ENCODE data around the gene GIMD1.
"Not testable (repeated sequence)": the region's sequence is repeated elsewhere in the genome, so short reads cannot be mapped to it uniquely, and the experiment has no call there.

Gene GIMD1

DNA sequence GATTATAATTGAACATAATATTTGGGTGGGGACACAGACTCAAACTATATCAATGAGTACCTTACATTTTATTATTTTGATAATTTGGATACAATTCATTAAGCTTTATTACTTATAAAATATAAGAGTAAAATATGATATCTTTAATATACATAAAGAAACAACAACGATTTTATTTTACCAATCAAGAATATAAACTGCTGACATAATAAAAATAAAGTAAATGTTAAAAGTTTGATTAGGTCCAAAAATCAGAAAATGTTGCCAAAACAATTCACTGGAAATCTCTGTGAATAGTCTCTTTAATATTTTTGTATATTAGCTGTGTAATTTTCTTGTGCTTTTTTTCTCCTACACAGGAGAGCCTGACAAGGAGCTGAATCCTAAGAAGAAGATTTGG lies 21.4 kb downstream of the GIMD1 start:
- DNase-seq: no peak

DNA sequence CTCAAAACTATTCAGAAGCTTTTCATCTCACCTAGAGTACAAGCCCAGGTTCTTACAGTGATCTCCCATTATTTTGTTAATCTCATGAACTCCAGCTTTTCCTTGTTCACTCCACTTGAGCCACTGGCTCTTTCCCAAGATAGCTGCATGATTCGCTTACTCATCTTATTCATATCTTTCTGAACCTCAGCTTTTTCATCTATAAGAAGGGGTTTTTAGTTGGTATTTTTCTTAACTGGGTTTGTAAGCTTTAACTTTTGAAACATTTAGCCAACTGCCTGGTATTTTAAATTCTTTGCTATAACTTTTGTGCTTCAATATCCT lies 24.0 kb downstream of the GIMD1 start:
- DNase-seq: no peak

DNA sequence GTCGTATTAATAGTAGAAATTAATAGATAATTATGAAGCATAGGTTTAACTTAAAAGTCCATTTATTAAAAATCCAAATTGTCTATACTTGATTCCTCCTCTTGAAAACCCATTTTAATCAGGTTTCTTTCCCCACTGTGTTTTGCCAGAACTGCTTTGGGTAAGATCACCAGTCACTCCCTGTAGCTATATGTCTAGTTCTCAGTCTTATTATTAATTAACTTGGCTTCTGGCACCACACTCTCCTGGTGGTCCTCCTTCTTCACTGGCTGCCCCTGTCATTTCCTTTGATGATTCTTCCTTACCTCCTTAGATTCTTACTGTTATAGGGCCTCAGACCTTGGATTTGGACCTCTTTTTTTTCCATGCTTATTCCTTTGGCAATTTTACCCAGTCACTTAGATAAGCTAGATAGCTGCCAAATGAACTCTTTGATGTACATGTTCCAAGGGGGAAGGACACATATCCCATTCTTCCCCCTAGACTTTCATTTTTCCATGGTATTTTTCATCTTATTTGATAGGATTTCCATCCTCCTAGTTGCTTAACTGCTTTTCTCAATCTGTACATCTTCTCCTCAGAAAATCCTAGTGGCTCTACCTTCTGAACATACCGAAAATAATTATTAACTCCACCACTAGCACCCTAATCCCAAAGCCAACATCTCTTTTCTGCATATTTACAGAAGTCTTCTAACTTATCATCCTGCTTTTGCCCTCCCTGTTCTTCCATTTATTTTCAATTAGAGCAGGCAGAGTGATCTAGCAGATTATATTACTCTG lies 24.5 kb downstream of the GIMD1 start:
- no peak for DNase-seq

DNA sequence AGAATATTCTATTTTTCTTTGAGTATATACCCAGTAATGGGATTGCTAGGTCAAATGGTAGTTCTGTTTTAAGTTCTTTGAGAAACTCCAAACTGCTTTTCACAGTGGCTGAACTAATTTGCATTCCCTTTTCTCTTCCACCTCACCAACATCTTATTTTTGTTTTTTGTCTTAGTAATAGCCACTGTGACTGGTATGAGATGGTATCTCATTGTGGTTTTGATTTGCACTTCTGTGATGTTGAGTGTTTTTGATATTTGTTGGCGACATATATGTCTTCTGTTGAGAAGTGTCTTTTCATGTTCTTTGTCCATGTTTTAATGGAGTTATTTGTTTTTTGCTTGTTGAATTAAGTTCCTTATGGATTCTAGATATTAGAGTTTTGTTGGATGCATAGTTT lies 27.8 kb downstream of the GIMD1 start:
- no peak for DNase-seq

DNA sequence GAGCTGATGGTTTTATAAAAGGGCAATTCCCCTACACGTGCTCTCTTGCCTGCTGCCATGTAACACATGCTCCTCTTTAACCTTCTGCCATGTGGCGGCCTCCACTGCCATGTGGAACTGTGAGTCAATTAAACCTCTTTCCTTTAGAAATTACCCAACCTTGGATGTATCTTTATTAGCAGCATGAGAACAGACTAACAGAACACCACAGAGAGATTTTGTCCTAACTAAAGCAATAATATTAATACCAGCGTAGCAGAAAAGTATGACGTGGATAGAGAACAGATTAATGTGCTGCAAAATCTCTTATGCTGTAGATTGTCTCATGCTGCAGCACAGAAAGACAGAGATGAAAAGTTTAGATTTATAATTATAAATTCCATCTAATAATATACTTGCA lies 29.1 kb downstream of the GIMD1 start:
- no peak for DNase-seq

DNA sequence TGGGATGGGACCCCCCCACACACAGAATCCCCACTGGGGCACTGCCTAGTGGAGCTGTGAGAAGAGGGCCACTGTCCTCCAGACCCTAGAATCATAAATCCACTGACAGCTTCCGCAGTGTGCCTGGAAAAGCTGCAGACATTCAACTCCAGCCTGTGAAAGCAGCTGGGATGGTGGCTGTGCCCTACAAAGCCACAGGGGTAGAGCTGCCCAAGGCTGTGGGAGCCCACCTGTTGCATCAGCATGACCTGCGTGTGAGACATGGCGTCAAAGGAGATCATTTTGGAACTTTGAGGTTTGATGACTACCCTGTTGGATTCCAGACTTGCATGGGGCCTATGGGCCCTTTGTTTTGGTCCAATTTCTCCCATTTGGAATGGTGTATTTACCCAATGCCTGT lies 29.9 kb downstream of the GIMD1 start:
- DNase-seq: no peak

DNA sequence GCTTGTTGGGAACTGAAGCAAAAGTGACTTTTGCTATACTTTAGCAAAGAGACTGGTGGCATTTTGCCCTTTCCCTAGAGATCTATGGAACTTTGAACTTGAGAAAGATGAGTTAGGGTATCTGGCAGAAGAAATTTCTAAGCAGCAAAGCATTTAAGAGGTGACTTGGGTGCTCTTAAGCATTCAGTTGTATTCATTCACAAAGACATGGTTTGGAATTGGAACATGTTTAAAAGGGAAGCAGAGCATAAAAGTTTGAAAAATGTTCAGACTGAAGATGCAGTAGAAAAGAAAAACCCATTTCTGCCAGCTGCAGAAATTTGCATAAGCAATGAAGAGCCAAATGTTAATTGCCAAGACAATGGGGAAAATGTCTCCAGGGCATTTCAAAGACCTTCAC lies 30.7 kb downstream of the GIMD1 start:
- no peak for DNase-seq

DNA sequence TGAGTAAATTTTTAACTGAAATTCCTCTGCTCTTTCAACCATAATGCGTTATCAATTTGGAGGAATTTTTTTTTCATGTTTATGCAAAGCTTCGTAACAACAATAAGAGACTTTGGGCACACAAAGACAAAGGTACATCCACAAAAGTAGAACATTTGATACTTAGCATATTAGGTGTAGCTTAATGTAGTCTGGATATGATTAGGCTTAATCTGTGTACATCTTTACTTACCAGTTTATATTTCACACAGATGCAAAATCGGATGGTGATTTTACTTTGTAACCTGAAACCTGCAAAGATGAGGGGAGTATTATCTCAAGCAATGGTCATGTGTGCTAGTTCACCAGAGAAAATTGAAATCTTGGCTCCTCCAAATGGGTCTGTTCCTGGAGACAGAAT lies 32.0 kb downstream of the GIMD1 start:
- no peak for DNase-seq

DNA sequence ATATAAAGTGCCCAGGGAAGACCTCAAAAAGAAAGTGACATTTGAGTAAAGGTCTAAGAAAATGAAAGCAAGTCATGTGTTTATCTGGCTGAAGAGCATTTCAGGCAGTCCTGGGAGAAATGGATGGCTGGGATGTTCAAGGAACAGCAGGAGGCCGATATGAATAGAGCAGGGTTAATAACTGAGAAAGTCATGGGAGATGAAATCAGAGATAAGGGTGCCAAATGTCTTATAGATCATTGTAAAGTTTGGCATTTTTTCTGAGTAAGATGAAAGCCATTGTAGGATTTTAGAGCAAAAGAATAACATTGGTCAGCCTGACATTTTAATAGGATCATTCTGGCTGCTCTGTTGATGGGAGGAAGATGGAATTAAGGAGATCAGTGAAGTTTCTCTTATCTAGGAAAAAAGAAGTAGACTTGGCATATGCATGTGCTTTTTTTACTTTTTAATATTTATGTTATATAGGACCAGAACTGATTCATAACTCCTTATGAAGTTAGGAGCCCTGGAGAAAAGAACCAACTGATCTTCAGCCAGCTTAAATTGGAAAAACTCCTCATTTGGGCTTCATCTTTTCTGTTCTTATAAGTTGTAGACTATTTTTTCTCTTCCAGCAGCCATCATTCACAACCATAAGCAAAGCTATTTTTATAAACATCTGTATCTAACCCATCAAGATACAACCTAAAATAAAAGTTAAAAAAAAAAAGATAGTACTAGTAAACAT lies 33.7 kb downstream of the GIMD1 start:
- DNase-seq: no peak

DNA sequence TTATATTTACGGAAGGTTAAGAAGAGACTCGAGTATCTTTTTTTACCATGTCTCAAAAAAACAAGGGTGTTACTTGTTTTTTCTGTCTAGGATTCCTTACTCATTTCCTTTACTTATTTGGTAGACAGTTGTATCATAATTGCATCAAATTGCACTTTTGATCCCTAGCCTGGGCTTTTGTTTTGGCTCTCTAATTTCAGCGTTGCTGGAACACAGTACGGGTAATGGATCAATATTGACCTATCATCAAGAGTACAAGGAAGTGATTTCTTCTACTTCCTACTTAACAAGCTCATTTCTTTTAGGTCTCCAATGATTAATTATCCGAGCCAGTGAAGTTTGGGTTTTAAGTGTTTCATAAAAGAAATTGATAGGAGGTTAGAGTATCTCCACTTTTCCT lies 35.4 kb downstream of the GIMD1 start:
- DNase-seq: no peak

DNA sequence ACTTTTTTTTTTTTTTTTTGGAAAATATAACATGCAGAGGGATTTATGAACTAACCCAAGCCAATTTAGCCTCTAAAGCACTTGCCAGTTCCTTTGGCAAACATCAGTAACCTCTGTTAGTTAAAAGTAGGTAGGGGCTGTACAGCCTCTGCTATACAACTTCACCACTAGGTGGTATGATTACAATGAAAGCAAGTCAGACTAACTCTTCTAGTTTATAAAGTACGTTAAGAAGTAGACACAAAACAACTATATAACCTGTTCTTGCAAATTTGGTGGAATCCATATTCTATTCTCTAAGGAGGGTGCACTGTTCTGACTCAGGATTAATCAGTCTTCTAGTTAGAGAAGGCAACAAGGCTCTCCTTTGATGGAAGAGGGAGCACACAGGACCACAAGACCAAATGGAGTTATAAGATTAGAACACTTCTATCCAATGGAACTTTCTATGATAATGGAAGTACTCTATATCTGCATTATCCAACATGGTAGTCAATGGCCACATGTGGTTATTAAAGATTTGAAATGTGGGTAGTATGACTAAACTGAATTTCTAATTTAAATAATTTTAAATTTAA lies 39.4 kb downstream of the GIMD1 start:
- no peak for DNase-seq

DNA sequence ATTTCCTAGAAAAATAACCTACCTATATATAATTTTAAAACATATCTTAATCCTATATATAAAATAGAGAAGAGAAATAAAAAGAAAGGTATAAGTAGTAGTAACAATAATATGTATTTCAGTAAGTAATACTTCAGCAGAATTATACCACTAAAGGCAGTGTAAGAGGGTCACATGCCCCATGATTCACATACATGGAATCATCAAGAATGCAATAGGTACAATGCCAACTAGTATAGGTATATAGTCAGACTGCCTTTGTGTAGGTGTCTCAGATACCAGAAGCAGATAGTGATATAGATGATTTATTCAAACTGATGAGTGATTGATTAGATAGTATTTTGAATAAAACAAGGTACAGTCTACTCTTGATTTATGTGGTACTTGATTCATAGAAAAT lies 42.8 kb downstream of the GIMD1 start:
- DNase-seq: no peak

DNA sequence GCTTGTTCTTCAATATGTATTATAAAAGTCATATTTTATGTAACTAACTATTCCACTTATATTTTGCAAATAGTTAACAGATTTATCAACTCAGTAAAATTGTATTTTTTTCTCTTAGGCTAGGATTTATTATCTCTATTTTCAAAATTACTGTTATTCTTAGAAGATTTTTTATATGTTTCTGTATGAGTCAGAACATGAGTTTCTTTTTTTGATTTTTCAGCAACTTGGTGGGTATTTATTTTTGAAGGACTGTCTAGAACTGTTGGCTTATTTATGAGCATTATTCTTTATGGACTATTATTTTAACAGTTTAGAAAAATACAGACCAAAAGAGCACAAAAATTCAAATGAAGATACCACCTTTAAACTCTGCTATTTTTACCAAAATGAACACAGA lies 45.5 kb downstream of the GIMD1 start:
- no peak for DNase-seq

DNA sequence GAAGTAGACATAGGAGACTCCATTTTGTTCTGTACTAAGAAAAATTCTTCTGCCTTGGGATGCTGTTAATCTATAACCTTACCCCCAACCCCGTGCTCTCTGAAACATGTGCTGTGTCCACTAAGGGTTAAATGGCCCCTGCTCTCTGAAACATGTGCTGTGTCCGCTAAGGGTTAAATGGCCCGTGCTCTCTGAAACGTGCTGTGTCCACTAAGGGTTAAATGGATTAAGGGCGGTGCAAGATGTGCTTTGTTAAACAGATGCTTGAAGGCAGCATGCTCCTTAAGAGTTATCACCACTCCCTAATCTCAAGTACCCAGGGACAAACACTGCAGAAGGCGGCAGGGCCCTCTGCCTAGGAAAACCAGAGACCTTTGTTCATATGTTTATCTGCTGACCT lies 46.8 kb downstream of the GIMD1 start:
- not testable (repeated sequence) for DNase-seq

DNA sequence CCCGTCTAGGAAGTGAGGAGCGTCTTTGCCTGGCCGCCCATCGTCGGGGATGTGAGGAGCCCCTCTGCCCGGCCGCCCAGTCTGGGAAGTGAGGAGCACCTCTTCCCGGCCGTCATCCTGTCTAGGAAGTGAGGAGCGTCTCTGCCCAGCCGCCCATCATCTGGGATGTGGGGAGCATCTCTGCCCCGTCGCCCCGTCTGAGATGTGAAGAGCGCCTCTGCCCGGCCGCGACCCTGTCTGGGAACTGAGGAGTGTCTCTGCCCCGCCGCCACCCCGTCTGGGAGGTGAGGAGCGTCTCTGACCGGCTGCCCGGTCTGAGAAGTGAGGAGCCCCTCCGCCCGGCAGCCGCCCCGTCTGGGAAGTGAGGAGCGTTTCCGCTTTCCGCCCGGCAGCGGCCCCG lies 47.4 kb downstream of the GIMD1 start:
- not testable (repeated sequence) for DNase-seq

DNA sequence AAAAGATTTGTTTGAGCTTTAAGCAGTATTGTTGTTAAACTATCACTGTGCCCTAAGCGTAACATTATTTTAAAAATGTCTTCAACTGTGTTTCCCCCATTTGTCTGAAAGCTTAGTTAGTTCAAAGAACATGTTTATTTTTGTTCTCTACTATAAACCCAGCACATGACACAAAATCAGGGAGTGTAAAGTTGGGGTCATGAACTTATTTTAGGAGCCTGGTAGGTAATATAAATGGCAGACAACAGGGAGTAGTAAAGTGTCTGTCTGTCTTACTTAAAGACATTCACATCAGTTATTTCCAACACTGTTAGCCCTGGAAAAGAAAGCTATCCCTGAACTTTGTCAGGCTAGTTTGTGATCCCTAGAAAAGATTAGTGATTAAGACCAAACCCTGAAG lies 48.3 kb downstream of the GIMD1 start:
- no peak for DNase-seq

DNA sequence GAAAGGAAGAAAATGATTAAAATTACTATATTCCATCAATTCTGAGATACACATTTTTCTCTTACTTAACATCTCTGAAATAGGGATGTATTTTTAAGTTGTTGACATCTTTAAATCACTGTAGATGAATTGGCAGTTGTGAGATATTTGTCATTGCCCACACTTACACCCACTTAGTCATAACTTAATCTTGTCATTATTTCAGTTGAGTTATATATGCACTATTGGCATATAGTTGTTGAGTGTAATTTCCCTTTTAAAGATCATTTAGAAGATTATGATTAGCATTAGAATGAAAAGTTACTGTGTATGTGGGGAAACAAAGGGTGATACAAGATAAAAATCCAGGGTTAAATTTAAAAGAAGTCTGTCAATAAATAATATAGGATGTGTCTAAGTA lies 50.1 kb downstream of the GIMD1 start:
- no peak for DNase-seq

DNA sequence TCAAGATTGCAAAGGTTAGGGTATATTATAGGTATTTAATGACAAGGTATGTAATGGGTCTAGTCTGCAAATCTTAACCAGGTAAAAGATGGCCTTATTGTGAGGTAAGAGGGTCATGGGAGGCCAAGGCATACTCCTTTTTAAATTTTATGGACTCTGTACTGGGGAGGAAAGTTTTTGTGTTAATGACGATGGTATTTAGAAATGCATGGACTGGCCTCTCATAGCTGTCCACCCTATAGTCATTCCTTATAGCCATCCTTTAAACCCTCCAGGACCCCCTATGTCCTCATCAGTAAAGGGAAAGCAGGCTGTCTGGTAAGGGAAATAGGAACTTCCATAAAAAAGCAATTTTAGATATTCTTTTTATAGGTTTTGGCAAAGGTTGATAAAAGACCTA lies 50.8 kb downstream of the GIMD1 start:
- no peak for DNase-seq

DNA sequence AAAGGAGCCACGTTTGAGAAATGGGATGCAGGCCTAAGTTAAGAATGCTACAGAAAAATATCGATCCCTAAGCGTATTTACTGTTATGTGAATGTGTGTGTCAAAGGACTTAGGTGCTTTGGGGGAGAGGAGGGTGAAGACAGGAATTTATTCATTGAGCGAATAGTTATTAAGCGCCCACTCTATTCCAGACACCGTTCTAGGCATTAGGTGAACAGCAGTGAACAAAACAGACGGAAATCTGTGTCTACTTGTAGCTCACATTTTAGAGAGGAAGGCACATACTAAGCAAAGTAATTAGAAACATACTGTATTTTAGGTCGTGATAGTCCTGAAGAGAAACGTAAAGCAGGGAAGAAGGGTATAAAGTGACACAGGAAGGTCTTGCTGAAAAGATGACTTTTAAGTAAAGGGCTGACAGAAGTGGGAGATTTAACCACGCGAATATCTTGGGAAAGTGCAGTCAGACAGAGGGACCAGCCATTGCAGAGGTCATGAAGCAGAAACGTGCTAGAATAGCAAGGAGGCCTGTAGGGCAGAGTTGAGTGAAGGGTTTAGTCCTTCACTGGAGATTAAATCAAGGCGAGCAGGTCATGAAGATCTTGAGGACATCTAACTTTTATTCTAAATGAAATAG lies 51.7 kb downstream of the GIMD1 start:
- peak in 1 of 6 experiments; percentile 30 for DNase-seq

DNA sequence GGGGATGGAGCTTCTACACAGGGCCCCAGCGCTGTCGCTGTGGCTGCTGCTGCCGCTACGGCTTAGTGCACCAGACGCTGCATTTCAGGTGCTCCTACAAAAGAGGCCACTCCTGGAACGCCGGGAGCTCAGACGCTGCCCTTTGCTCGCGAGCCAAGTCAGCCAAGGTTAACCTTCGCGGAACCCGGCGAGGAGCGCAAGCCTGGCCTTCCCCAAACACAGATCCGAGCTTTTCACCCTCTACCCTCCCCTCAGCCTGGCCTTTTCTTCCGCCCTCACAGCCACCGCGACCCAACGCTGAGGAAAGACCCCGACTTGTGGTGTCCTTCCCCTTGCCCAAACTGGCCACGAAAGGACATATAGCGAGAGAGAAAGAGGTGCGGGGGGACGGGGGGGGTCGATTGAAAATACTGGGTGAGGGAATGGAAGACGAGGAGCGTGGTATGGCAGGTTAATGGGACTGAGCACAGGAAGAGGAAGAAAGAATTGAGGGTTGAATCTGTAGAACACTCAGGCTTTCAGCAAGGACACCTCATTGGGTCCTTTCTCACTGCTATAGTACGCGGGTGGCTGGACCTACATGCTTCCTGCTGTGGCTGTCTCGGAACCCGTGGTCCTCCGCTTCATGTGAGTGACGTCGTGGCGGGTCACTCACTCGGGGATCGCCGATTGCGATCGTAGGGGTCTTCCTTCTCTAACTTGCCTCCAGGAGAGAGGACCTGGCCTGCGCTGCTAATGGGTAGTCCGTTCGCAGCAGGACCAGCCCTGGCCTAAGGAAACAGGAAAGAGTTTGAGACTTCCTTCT lies 52.4 kb downstream of the GIMD1 start, which contains the start of the genes AIMP1 and TBCK:
Gene AIMP1, plus strand, starts transcription at position 583 of the 805 bp plus-strand sequence. CDS start 8,460 bp downstream, outside the sequence.
Gene TBCK, minus strand, starts transcription at position 242 of the 805 bp plus-strand sequence. CDS start 7,249 bp downstream, outside the sequence.
- peak; percentile 77 to 97 (median 85) for DNase-seq

DNA sequence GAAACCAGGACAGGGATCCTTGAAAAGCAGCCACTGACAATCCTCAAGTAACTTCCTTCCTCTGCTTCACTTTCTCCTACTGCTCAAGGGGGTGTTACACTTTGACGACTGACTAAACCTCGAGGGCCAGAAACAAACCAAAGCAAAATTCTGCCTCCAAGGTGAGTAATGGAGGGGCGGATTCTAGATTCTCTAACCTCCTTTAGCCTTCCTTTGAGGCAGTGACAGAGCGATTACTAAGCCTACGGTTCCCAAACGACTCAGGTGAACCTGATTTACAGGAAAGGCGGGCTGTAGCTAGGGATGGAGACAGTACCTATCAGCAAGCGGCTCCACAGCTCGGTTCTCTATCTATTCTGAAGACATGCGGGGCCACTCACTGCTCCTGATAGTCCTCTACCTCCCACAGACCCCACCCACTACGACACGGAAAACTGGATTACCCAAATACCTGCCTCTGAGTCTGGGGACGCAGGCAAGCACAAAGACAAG lies 53.1 kb downstream of the GIMD1 start:
- DNase-seq: peak in 2 of 6 experiments; percentile 27

DNA sequence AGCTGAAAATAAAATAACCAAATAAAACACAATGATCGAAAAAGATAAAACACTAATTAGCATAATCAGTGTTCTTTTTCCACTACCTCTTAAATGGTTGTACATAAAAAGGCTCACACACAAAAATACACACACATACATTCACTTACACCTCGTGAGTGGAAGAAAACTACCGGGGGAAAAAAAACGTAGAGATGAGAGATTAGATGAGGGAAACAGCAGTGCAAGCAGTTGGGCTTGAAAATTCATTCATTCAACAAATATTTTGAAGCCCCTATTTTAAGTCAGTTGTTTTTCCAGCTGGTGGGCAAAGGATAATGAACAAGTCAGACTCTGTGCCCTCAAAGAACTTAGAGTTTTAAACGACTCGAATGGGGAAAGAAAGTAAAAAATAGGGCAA lies 53.6 kb downstream of the GIMD1 start:
- no peak for DNase-seq

Measured in stimulated activated naive CD4-positive, alpha-beta T cell (primary cell).